ENCODE measurements around the gene DRC7. TPM values are rescaled to one million over a fixed set of nuclear protein-coding genes. Genes with fewer than 3 reads are reported as not detected.

The DRC7 gene
- total RNA-seq: 2.9 TPM in 1 of 2 replicates, not detected in the other

DNA sequence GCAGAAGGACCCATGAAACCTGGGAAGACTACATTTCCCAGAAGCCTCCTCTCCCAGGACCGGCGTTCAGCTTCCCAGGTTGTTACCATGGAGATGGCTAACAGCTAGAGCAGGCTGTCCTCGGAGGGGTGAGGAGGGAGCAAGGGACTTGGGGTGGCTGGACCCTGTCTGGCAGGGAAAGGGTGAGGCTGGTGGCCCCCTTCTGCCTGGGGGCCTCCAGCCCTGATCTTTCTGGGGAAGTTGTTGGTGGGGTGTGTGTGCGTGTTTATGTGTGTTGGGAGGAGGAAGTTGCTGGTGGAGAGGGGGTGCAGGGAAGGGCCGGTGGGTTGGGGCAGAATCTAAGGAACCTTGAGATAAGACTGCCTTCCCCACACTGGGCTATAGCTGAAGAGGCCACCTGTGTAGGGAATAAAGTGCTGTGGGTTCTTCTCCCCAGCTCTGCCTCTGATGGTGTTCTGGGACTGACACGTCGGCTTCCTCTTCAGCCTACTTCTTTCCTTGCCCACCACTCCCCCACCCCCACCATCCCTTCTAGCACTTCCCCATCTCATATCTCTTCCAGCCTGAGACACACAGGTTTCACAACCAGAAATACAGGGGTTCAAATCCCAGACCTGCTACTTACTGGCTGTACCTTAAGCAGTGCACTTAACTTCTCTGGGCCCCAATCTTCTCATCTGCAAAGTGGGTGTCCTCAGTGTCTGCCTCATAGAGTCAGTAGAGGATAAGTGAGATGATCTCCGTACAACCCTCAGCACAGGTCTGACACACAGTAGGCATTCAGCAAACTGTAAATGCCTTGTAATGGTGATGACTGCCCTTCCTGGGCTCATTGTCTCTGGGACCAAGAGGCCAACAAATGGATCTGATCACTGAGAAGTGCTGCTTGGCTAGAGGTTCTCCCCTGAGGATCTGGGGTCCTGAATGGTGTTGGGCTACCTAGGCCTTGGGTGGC is at the start of gene DRC7:
Gene DRC7, plus strand, starts transcription at position 82 of the 955 bp plus-strand sequence. CDS start 3,144 bp downstream, outside the sequence.
- peak; percentile 76 for DNase-seq (ENCODE audit: low read depth)

- no peak for DNase-seq (ENCODE audit: low read depth)
These were observed 49.4 kb upstream of the DRC7 start for GRCh38 chr16:57645169-57645568.

DNA sequence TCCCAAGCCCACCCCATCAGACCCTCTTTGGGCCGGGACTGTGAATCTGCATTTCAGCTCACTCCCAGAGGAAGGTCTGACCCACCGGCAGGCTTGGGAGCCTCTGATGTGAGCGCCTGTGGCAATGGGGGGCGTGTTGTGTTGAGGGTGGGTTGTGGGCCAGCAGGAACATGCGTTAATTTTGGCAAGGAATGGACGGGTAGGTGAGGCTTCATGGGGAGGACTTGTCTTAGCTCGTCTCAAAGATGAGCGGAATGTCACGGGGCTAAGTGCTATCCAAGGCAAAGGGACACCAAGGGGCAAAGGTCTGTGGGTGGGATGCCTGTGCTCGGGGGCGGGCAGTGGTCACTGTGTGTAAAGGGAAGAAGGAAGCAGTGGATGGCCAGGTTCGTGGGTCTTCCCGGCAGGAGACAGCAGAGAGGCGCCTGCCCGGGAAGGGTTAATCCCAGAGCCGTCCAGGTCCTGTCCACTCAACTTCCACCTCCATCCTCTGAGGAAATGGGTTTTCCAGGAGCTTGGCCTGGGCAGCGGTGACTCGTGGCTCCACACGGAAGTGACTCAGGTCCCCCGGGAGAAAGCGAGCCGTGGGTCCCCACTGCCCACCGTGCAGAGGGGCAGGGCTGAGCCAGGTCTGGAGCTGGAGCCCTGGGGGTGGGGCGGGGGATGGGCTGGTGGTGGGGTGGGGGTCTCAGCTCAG is 48.8 kb upstream of the DRC7 start:
- DNase-seq (ENCODE audit: low read depth): peak; percentile 30

- no peak for DNase-seq (ENCODE audit: low read depth)
These were observed 48.1 kb upstream of the DRC7 start for GRCh38 chr16:57646388-57647039.

DNA sequence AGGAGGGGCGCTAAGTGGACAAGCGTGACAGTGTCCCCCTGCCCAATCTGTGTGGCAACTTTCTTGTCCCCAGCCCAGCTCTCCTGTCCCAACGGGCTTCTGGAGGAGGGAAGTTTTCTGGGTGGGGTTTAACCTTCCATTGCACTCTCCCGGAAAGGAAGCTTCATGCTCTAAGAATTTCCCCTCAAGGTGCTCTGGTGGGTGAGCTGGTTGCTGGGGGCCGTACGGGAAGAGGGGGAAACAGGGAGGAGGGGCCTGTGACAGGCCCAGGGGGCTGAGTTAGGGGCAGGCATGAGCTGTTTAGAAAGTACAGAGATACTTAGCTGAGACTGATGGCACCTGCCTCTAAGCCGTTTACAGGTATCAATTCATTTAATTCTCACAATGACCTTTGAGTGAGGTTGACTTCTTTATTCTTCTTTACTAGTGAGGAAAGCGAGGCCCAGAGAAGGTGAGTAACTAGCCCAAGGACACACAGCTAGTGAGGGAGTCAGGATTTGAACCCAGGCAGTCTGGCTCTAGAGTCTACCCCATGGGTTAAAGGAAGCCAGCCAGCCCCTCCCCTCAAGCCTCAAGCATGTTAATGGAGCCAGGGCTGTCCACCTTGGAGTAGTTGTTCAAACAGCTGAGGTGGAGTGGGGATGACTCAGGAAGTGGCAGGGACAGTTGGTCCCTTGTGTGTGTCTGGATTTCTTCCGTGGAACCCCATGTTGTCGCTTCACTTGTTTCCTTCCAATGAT is 47.3 kb upstream of the DRC7 start:
- peak; percentile 38 for DNase-seq (ENCODE audit: low read depth)

DNA sequence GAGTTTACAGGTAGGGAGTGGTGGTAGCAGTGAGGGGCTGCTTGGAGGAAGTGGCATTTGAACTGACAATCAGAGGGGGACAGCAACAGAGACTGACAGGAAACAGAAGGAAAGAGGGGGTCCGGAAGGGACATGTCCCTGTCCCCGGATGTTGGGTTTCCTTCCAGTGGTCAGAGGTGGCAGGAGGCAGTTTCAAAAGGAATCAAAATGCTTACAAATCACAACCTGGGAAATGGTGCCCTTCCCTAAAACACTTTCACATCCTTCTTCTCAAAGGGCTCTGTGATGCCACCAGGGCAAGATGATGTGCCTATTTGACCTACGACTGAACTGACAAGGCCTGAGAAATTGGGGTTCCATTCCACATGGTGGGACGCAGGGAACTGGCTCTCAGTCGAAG is 46.5 kb upstream of the DRC7 start:
- no peak for DNase-seq (ENCODE audit: low read depth)

DNA sequence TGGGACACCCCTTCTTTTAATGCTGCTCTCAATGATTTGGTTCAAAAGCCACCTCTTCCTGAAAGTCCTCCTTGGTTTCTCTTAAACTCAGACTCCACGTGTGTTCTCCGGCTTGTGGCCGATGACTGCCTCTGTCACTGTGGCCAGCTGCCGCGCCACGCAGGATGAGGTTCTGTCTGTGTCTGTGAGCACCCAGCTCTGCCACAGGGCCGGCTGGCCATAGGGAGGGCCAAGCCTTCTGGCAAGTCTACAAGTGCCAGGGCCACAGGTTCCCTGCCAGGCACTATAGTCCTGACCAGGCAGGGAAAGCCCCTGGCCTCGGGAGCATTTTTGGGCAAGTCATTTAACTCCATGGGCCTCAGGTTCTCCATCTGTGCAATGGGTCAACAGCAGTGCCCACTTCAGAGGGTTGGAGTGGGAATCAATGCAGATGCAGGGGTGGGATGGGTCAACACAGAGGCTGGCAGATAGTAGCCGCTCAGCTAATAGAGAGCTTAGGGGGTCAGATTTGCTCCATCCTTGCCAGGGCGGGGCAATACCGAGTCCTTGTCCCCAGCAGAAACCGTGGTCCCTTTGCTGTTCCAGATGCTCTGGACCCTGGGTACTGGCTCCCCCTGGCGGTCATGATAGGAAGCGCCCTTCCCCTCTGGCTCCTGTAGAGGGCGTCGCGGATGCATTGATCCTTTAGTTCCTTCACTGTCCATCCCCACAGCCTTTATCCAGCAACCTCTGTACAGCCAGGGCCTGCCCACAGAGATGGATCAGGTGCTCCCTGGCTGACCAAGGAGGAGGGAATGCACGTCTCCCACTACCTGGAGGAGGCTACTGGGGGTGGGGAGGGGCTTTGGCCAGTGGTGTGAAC is 45.8 kb upstream of the DRC7 start:
- DNase-seq (ENCODE audit: low read depth): peak; percentile 54

GRCh38 chr16:57649443-57649751 is 45.2 kb upstream of the DRC7 start:
- DNase-seq (ENCODE audit: low read depth): no peak

- DNase-seq (ENCODE audit: low read depth): no peak
These were observed 44.8 kb upstream of the DRC7 start for GRCh38 chr16:57649846-57650245.

GRCh38 chr16:57651344-57652333 is 43.0 kb upstream of the DRC7 start:
- DNase-seq (ENCODE audit: low read depth): no peak

GRCh38 chr16:57652695-57653471 is 41.7 kb upstream of the DRC7 start:
- DNase-seq (ENCODE audit: low read depth): no peak

GRCh38 chr16:57653936-57654335 is 40.7 kb upstream of the DRC7 start:
- no peak for DNase-seq (ENCODE audit: low read depth)

GRCh38 chr16:57656342-57656955 is 38.2 kb upstream of the DRC7 start:
- no peak for DNase-seq (ENCODE audit: low read depth)

DNA sequence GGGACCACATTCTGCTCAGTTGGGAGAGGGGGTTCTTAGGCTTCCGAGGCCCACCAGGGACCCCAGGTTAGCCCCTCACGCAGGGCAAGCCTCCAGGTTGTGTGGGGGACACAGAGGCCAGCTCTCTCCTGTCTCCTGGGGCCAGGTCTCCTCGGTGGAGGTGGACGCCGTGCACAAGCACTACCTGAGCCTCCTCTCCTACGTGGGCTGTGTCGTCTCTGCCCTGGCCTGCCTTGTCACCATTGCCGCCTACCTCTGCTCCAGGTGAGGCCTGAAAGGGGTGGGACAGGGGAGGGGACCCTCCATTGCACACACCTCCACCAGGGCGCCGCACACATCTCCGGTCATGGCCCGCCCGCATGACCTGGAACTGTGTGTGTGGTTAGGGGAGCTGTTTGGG is 37.4 kb upstream of the DRC7 start:
- DNase-seq (ENCODE audit: low read depth): no peak

DNA sequence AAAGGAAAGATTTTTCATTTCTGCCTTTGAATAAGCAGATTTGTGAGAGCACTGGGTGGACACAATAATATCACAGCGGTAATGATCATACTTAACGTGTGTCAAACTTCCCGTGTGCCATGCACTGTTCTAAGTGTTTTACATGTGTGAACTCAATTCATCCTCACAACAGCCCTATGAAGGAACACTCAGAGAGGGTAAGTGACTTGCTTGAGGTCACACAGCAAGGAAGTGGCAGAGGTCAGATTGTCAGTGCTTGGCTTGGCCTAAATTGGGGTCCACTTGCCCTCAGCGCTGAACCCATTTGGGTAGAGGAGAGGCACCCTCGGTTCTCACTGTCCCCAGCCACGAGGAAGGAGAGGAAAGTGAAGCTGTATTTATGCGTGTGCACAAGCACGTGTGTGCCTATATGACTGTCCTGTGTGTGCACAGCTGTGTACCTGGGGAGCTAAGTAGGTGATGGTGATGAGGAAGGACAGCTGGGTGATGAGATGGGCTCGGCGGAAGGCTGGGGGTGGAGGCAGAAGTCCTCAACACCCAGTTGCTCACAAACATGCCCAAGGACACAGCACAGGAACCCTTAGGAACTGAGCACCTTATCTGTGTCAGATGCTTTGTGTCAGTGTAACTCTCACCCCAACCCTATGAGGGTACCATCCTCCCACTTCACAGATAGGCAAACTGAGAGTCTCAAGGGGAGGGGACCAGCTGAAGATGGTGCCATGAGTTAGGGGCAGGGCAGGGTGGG is 36.3 kb upstream of the DRC7 start:
- DNase-seq (ENCODE audit: low read depth): no peak

DNA sequence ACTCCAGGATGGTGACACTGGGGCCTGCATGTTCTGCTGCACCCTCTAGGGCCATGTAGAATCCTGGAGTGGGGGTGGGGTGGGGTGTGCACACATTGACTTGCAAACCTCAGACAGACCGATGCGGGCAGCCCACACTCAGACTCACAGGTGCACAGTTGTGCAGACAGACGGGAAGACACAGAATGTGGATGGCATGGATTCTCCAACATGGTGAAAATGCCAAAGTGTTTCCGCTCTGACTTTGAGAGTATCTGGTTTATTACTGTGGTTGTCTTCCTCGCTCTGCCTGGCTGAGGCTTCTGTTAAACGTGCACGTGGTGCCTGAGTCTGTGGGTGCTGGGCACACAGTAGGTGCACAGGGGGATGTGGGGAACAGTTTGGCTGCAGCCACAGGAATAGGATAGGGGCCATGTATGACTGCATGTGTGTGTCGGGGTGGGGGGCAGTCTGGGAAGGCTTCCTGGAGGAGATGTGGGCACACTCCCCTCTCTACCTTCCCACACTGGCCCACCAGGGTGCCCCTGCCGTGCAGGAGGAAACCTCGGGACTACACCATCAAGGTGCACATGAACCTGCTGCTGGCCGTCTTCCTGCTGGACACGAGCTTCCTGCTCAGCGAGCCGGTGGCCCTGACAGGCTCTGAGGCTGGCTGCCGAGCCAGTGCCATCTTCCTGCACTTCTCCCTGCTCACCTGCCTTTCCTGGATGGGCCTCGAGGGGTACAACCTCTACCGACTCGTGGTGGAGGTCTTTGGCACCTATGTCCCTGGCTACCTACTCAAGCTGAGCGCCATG is 35.5 kb upstream of the DRC7 start:
- DNase-seq (ENCODE audit: low read depth): no peak

All from renal cortical epithelial cell (primary cell).